Measurements from ENCODE around the gene ZBTB49. TPM values are rescaled to one million over a fixed set of nuclear protein-coding genes. Genes with fewer than 3 reads are reported as not detected.
A peak's percentile ranks its signal among the peaks of the same experiment; 100 is the strongest.

ZBTB49 gene
- total RNA-seq, 4 donors from 2014 or later, result 3.1 to 10.7 (median 7.6) TPM

DNA sequence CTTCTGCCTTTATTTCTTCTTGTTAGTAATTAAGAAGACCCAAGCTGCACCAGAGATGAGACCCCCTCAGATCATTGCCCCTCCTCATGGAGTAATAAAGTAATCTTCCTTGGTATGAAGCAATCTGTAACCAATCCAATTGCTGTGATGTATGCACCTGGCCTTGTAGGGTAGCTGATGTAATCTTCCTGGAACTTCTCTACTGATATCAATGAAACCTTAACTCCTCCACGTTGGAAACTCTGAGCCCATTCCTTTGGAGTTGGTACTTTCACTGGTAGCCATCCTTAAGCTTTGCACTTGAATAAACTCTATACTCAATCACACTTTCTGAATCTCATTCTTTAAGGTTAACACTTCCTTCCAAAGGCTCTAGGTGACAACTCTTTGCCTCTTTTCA, 65.3 kb downstream of the ZBTB49 start:
- ATAC-seq (ENCODE audit: low FRiP score) (peak; percentile 94), DNase-seq (ENCODE audit: low spot score) (no peak)
- TF ChIP-seq, protein P1, sequence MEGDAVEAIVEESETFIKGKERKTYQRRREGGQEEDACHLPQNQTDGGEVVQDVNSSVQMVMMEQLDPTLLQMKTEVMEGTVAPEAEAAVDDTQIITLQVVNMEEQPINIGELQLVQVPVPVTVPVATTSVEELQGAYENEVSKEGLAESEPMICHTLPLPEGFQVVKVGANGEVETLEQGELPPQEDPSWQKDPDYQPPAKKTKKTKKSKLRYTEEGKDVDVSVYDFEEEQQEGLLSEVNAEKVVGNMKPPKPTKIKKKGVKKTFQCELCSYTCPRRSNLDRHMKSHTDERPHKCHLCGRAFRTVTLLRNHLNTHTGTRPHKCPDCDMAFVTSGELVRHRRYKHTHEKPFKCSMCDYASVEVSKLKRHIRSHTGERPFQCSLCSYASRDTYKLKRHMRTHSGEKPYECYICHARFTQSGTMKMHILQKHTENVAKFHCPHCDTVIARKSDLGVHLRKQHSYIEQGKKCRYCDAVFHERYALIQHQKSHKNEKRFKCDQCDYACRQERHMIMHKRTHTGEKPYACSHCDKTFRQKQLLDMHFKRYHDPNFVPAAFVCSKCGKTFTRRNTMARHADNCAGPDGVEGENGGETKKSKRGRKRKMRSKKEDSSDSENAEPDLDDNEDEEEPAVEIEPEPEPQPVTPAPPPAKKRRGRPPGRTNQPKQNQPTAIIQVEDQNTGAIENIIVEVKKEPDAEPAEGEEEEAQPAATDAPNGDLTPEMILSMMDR (IDR thresholded peaks at IDR 0.05), result no peak

- TF ChIP-seq, protein P1 (IDR thresholded peaks at IDR 0.05), result no peak
- DNase-seq (ENCODE audit: low spot score) (no peak), ATAC-seq (ENCODE audit: low FRiP score) (peak; percentile 41)
These were observed 66.3 kb downstream of the ZBTB49 start for GRCh38 chr4:4356106-4357041.

- TF ChIP-seq, protein P1 (IDR thresholded peaks at IDR 0.05), result no peak
- no peak for ATAC-seq (ENCODE audit: low FRiP score)
These were observed 68.2 kb downstream of the ZBTB49 start for GRCh38 chr4:4358093-4358854.

DNA sequence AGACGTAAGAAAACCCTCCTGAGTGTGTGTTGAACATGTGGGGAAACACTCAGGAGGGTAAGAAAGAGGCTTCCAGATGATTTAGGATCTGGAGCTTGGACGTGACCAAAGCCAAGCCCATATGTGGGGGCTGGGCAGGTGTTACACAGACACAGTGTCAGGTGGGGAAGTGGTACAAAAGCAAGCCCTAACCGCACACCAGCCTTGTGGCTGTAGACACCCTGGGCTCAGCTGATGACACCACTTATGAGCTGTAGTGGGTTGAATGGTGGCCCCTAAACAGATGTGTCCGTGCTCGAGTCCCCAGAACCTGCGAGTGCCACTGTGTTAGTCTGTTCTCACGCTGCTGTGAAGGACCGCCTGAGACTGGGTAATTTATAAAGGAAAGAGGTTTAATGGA, 71.8 kb downstream of the ZBTB49 start:
- ATAC-seq (ENCODE audit: low FRiP score) (no peak), DNase-seq (ENCODE audit: low spot score) (no peak)
- TF ChIP-seq, protein P1 (IDR thresholded peaks at IDR 0.05), result no peak

More at GRCh38 chr4:4358093-4358854, 68.2 kb downstream of the ZBTB49 start:
- DNase-seq (ENCODE audit: low spot score), result no peak

DNA sequence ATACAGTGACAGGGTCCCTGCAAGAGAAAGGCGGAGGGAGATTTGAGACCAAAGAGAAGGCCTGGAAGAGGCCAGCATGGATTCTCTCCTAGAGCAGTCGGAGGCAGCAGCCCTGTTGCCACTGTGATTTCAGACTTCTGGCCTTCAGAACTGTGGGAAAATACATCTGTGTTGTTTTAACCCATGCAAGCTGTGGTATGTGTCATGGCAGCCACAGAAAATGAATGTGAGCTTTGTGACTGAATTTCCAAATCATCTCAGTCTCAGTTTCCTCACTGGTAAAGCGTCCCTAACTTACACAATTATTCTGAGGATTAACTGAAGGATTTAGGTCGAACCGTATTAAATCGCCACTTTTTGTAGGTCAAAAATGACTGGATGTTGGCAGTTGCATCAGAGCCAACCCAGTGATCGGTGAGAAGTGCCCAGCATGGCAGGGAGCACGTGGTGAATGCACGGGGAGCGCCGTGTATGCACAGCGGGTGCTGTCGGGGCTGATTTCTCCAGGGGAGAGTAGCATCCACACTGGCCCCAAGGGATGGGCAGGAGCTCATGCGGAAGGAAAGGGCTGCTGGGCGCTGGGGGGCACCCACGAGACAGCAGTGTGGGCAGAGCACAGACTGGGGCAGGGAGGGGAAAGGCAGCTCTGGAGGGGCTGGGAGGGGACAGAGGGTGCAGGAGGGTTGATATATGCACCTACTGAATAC, 73.1 kb downstream of the ZBTB49 start:
- no peak for DNase-seq (ENCODE audit: low spot score)
- no peak for ATAC-seq (ENCODE audit: low FRiP score)
- TF ChIP-seq, protein P1 (IDR thresholded peaks at IDR 0.05), result no peak

- TF ChIP-seq, protein P1 (IDR thresholded peaks at IDR 0.05), result no peak
- ATAC-seq (ENCODE audit: low FRiP score), result no peak
- no peak for DNase-seq (ENCODE audit: low spot score)
These were observed 74.0 kb downstream of the ZBTB49 start for GRCh38 chr4:4364061-4364460.

Data from omental fat pad (tissue), 4 donors.